ENCODE results near the gene TELO2.

Gene TELO2

DNA sequence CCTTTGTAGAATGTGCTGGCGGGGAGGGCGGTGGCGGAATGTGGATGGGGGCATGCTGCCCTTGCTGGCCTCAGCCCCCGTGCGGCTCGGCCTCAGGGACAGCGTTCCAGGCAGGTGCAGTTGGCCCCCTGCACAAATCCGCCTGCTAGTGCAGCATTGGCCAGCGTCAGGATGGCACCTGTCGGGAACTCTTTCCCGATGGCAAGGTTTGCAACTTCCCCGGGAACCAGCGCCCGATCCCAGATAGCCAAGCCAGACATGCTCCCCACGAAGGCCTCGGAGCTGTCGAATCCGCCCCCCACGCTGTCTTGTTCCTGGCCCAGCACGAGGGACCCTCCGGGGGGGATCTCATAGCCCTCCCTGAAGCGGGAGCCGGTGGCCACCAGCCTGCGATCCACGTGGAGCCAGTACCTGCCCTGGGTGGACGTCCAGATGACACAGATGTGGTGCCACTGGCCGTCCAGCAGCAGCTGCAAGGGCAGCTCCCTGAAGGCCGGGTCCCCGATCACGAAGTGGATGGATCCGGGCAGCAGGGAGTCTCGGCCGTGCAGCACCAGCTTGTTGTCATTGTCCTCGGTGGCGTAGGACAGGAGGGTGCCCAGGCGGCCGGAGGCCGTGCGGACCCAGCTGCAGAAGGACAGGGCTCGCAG is 7.2 kb upstream of the TELO2 start:
- Histone ChIP-seq H4K20me1 (ENCODE audit: insufficient read depth, low read length) (no peaks in the 10 kb centered on the region), H3K27ac (ENCODE audit: low read depth, low read length, poor library complexity, severe bottlenecking) (no peak overlapping the region), H3K36me3 (ENCODE audit: insufficient read depth, low read length) (no peaks in the 10 kb centered on the region), H3K9me2 (ENCODE audit: low read depth, low read length) (no peaks in the 10 kb centered on the region), H3K4me1 (ENCODE audit: insufficient read depth, low read length, severe bottlenecking) (no peaks in the 10 kb centered on the region), H3K4me3 (ENCODE audit: low read depth, low read length, poor library complexity, severe bottlenecking) (no peak overlapping the region), H3F3A (ENCODE audit: insufficient read depth, low read length) (no peaks in the 10 kb centered on the region), H3K79me2 (ENCODE audit: insufficient read depth, low read length) (no peaks in the 10 kb centered on the region), H3K9me3 (ENCODE audit: low read length) (no peaks in the 10 kb centered on the region), H3K4me2 (ENCODE audit: low read length) (no peak overlapping the region), H3K27me3 (ENCODE audit: insufficient read depth, low read length) (peaks cover 20% of the 10 kb centered on the region; the same call in 1 of the 2 replicates), H2AFZ (ENCODE audit: low read length) (no peak overlapping the region), H3K9ac (ENCODE audit: low read length) (no peak overlapping the region)
- TF ChIP-seq CTCF (IDR thresholded peaks at IDR 0.05; ENCODE audit: low read length): no peak
- TF ChIP-seq EZH2 (IDR thresholded peaks at IDR 0.05; ENCODE audit: borderline replicate concordance, low read length): no peak

- Histone ChIP-seq H4K20me1 (ENCODE audit: insufficient read depth, low read length) (no peaks in the 10 kb centered on the region), H3K4me2 (ENCODE audit: low read length) (no peak overlapping the region), H3K79me2 (ENCODE audit: insufficient read depth, low read length) (no peaks in the 10 kb centered on the region), H3K9me2 (ENCODE audit: low read depth, low read length) (no peaks in the 10 kb centered on the region), H3K9ac (ENCODE audit: low read length) (no peak overlapping the region), H3F3A (ENCODE audit: insufficient read depth, low read length) (no peaks in the 10 kb centered on the region), H3K27me3 (ENCODE audit: insufficient read depth, low read length) (peaks cover 16% of the 10 kb centered on the region; the same call in 1 of the 2 replicates), H3K9me3 (ENCODE audit: low read length) (no peaks in the 10 kb centered on the region), H3K4me1 (ENCODE audit: insufficient read depth, low read length, severe bottlenecking) (no peaks in the 10 kb centered on the region), H2AFZ (ENCODE audit: low read length) (no peak overlapping the region), H3K27ac (ENCODE audit: low read depth, low read length, poor library complexity, severe bottlenecking) (no peak overlapping the region), H3K4me3 (ENCODE audit: low read depth, low read length, poor library complexity, severe bottlenecking) (no peak overlapping the region), H3K36me3 (ENCODE audit: insufficient read depth, low read length) (no peaks in the 10 kb centered on the region)
- no peak for TF ChIP-seq CTCF (IDR thresholded peaks at IDR 0.05; ENCODE audit: low read length)
- no peak for TF ChIP-seq EZH2 (IDR thresholded peaks at IDR 0.05; ENCODE audit: borderline replicate concordance, low read length)
Measured at GRCh38 chr16:1486551-1487390, 6.4 kb upstream of the TELO2 start.

GRCh38 chr16:1487395-1488053 is 5.6 kb upstream of the TELO2 start:
- no peak overlapping the region for H3K4me2 ChIP-seq (ENCODE audit: low read length)
- no peak overlapping the region for H2AFZ ChIP-seq (ENCODE audit: low read length)
- no peak overlapping the region for H3K4me3 ChIP-seq (ENCODE audit: low read depth, low read length, poor library complexity, severe bottlenecking)
- no peaks in the 10 kb centered on the region for H3K9me3 ChIP-seq (ENCODE audit: low read length)
- TF ChIP-seq EZH2 (IDR thresholded peaks at IDR 0.05; ENCODE audit: borderline replicate concordance, low read length) (no peak), CTCF (IDR thresholded peaks at IDR 0.05; ENCODE audit: low read length) (no peak)
- H3F3A ChIP-seq (ENCODE audit: insufficient read depth, low read length): no peaks in the 10 kb centered on the region
- peaks cover 16% of the 10 kb centered on the region; the same call in 1 of the 2 replicates for H3K27me3 ChIP-seq (ENCODE audit: insufficient read depth, low read length)
- H3K9ac ChIP-seq (ENCODE audit: low read length): no peak overlapping the region
- no peaks in the 10 kb centered on the region for H3K79me2 ChIP-seq (ENCODE audit: insufficient read depth, low read length)
- H3K9me2 ChIP-seq (ENCODE audit: low read depth, low read length): no peaks in the 10 kb centered on the region
- no peak overlapping the region for H3K27ac ChIP-seq (ENCODE audit: low read depth, low read length, poor library complexity, severe bottlenecking)
- no peaks in the 10 kb centered on the region for H3K36me3 ChIP-seq (ENCODE audit: insufficient read depth, low read length)
- no peaks in the 10 kb centered on the region for H4K20me1 ChIP-seq (ENCODE audit: insufficient read depth, low read length)
- H3K4me1 ChIP-seq (ENCODE audit: insufficient read depth, low read length, severe bottlenecking): peaks cover 4% of the 10 kb centered on the region
